HAP-1 (cell line): ENCODE measurements around the gene SNX17.

Experiments
- DNase-seq, 2 experiments: peaks; one replicate each; pipeline ENCODE4 v3.0.0-alpha.2; 2016 to 2020; ENCODE audit warnings: low spot score in 2 of 2
- H3K27me3 ChIP-seq: fragments of 250-450 bp; sonication (Bioruptor Pico); 2 replicates; pipeline ENCODE4 v1.5.1; 2020; ENCODE audit warnings: low read depth, mild to moderate bottlenecking, moderate library complexity
- H3K36me3 ChIP-seq: fragments of 250-450 bp; sonication (Bioruptor Pico); replicated peaks from 2 replicates; pipeline ENCODE4 v1.5.1; 2020; ENCODE audit warnings: mild to moderate bottlenecking
- H3K4me1 ChIP-seq: fragments of 250-450 bp; sonication (Bioruptor Pico); 2 replicates; pipeline ENCODE4 v1.5.1; 2020; ENCODE audit warnings: mild to moderate bottlenecking
- H3K4me3 ChIP-seq: fragments of 250-450 bp; sonication (Bioruptor Pico); 2 replicates; pipeline ENCODE4 v1.5.1; 2020; ENCODE audit warnings: mild to moderate bottlenecking, moderate library complexity
- H3K9me3 ChIP-seq: fragments of 250-450 bp; sonication (Bioruptor Pico); 2 replicates; pipeline ENCODE4 v1.5.1; 2020; ENCODE audit warnings: mild to moderate bottlenecking, moderate library complexity
- in situ Hi-C: fragments of 300-500 bp; cut with MboI; formaldehyde crosslinking; loops from 3 replicates; pipeline ENCODE4 v1.14.3; 2020; ENCODE audit warnings: low sequenced_read_pairs, inconsistent platforms, mixed read lengths

The SNX17 gene, protein sequence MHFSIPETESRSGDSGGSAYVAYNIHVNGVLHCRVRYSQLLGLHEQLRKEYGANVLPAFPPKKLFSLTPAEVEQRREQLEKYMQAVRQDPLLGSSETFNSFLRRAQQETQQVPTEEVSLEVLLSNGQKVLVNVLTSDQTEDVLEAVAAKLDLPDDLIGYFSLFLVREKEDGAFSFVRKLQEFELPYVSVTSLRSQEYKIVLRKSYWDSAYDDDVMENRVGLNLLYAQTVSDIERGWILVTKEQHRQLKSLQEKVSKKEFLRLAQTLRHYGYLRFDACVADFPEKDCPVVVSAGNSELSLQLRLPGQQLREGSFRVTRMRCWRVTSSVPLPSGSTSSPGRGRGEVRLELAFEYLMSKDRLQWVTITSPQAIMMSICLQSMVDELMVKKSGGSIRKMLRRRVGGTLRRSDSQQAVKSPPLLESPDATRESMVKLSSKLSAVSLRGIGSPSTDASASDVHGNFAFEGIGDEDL

DNA sequence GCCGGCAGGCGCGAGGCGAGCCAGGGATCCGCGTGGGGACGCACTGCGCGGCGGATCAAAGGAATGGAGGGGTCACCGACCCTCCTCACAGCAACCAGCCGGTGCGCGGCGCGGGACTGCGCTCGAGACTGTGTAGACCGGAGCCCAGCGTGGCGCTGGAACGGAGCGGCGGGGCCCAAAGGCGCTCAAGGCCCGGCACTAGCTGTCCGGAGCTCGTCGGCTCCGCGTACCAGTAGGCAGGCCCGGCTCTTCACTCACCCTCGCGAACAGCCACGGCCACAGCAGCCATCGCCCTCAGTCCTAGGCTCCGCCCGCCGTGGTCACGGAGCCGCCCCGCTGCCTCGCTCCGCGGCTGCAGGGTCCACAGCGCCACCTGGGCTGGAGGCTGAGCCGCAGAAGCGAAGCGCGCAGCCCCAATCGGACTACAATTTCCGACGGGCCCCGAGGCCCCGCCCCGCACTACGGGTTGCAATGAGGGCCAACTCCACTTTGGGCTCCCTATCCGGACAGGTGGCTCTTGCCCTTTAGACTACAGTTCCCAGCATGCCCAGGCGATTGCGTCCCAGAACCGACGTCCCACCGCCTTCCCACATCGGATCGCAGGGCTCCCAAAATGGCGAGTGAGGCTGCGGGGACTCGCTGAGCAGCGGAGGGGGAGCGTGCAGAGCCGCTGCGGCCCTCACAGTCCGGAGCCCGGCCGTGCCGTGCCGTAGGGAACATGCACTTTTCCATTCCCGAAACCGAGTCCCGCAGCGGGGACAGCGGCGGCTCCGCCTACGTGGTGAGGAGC is at the start of gene SNX17, which contains the start of gene EIF2B4:
TSS of gene SNX17 (plus strand) at position 591 of the 790 bp plus-strand sequence. CDS start at position 719, 128 bp downstream.
TSS of gene EIF2B4 (minus strand) at position 313 of the 790 bp plus-strand sequence. CDS start at position 289, 24 bp downstream.
- Histone ChIP-seq H3K4me1 (peaks cover 10% of the 10 kb centered on the region), H3K27me3 (no peaks in the 10 kb centered on the region), H3K9me3 (no peaks in the 10 kb centered on the region), H3K4me3 (peak within 1 kb of the TSS; percentile 98), H3K36me3 (peaks cover 71% of the 10 kb centered on the region)
- in situ Hi-C loops, result no loop called here
- DNase-seq, result peak; percentile 97 to 99

DNA sequence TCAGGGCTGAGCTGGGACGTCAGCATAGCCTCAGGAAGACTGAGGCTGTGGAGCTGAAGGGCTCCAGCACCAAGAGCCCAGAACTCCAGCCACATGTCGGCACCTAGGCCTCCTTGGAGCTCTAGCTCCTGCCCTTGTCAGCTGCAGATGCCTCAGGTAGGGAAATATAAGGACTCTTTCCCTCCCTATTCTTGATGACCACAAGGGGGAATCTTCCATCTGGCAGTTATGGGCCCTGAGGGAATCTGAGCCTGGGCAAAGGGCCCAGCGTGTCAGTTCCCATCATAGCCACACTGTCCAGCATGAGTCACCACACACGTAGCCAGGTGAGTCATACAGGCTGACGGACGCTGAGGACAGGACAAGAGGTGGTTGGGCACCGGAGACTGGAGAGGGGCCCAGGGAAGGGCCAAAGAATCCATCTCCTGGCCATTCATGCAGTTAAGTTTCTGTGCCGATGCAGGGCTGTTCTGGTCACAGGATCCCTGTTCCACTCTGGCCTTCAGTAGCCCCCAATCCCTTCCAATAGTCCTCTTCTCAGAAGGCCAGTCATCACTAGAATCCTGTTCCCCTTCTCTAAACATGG is 49.4 kb upstream of the SNX17 start:
- no peak overlapping the region; the same call in 1 of the 2 replicates for H3K4me3 ChIP-seq

DNA sequence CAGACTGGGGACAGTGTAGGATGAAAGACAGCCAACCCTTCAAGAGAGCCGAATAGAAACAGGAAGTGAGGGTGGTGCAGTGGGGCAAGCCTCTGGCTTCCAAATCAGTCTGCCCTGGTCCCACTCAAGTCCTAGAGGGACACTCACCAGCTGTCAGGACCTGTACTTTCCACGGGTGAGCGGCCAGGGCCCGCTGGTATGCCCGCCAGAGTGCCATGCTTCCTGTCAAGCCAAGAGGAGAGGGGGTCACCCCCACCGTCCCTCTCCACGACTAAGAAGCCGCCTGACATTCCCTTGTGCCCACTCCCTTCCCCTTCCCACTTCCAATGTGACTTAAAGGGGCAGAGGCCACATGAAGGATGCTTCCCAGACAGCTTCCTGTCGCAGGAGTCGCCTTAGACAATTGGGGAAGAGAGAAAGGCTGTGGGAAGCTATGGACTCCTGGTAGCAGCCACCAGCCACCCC is 48.1 kb upstream of the SNX17 start:
- Histone ChIP-seq H3K36me3 (peaks cover 28% of the 10 kb centered on the region), H3K27me3 (no peaks in the 10 kb centered on the region), H3K9me3 (no peaks in the 10 kb centered on the region), H3K4me3 (peak overlapping the region; percentile 70), H3K4me1 (peaks cover 18% of the 10 kb centered on the region)
- in situ Hi-C loops, result no loop called here
- DNase-seq, result no peak

More for the DNA sequence above, 49.4 kb upstream of the SNX17 start:
- H3K36me3 ChIP-seq, result peaks cover 15% of the 10 kb centered on the region
- peaks cover 18% of the 10 kb centered on the region for H3K4me1 ChIP-seq
- in situ Hi-C loops, result no loop called here
- DNase-seq, result peak in 1 of 2 experiments; percentile 50
- no peaks in the 10 kb centered on the region for H3K9me3 ChIP-seq
- H3K27me3 ChIP-seq, result no peaks in the 10 kb centered on the region

DNA sequence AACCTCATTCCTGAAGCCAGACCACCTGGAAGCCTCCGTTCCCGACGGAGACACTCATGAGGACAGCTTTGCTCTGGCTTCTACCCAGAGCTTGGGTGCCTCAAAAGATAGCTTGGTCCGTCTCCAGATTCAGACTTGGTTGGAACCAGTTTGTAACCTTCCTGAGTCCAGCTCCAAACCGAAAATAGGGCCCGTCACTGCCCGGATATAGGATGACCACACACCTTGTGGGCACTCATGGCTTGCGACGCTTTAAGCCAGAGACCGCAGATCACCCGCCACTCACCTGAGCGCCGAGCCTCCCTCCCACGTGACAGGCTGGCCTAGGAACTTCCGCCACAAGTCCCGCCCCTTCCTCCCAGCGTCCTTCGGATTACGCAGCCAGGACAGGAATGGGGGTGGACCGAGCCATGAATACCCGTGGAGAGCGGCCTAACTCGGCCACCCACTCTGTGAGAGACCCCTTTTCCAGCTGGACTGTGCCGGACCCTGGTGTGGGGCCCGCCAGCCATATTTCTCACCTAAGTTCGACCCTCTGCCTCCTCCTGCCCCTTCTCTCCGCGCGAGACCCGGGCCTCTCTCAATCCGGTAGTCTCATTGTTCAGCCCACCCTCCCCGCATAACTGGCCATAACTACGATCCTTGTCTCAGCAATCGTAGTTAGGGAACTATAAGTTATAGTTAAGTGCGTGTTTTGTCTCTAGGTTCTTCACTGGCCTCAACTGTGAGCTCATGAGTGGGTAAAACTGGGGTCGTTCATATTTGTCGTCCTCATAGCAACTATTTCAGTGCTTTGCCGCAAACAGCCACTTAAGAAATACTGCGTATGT is 47.4 kb upstream of the SNX17 start, which contains the start of gene MPV17:
TSS of gene MPV17 (minus strand) at position 332 of the 830 bp plus-strand sequence. CDS start 580 bp downstream, outside the sequence.
- H3K36me3 ChIP-seq, result peaks cover 33% of the 10 kb centered on the region
- H3K4me1 ChIP-seq, result peaks cover 18% of the 10 kb centered on the region
- in situ Hi-C loops, result no loop called here
- H3K9me3 ChIP-seq, result no peaks in the 10 kb centered on the region
- H3K4me3 ChIP-seq, result peak within 1 kb of the TSS; percentile 70
- DNase-seq, result peak; percentile 88 to 96
- no peaks in the 10 kb centered on the region for H3K27me3 ChIP-seq

DNA sequence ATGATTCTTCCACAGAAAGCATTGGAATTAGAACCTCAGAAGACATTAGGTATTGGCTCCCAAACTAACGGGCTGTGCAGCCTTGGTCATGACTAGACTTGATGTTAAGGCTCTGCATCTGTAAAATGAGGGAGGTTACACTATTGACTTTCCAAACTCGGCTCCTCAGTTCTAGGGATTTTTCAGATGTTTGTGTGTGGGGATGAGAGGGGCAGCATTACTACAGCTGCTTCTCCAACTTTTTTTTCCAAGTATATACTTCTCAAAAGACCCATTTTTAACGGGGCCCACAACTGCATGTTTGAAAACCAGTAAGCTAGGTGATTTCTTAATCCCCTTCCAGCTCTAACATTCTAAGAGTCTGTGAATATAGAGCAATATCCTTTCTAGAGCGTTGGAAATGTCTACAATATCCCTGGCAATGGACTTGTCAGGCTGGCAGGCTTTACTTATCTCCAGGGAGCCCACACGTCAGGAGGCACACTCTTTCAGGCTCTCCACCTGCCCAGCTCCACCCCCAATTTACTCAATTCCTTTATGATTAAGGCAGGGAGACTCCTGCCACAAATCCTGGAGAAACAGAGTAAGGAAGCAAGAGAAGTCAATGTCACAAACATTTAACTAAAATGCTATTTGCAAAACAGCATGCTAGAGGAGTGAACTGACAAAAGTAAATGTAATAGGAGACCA is 46.7 kb upstream of the SNX17 start:
- H3K27me3 ChIP-seq, result no peaks in the 10 kb centered on the region
- H3K4me1 ChIP-seq, result peaks cover 18% of the 10 kb centered on the region
- peak overlapping the region; percentile 70 for H3K4me3 ChIP-seq
- no peak for DNase-seq
- H3K36me3 ChIP-seq, result peaks cover 40% of the 10 kb centered on the region
- H3K9me3 ChIP-seq, result no peaks in the 10 kb centered on the region
- in situ Hi-C loops, result no loop called here

DNA sequence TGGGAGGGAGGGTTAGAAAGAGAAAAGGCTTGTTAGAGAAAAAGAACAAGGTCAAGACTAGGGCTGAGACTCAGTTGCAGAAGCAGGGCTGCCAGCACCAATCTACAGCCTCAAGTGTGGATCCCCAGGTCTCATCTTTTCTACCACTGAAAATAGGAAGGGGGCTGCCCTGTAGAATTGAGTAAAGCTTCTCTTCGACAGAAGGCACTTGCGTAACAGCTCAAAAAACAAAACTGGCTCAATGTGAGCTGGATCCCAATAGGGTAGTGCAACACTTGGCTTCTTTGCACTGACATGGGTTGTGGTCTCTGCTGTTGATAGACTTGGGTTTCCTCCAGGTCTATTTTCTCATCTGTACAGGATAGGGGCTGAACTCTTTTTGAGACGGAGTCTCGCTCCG is 45.7 kb upstream of the SNX17 start:
- Histone ChIP-seq H3K27me3 (no peaks in the 10 kb centered on the region), H3K4me3 (no peak overlapping the region), H3K4me1 (peaks cover 18% of the 10 kb centered on the region), H3K36me3 (peaks cover 48% of the 10 kb centered on the region), H3K9me3 (no peaks in the 10 kb centered on the region)
- in situ Hi-C loops, result no loop called here
- DNase-seq, result no peak

DNA sequence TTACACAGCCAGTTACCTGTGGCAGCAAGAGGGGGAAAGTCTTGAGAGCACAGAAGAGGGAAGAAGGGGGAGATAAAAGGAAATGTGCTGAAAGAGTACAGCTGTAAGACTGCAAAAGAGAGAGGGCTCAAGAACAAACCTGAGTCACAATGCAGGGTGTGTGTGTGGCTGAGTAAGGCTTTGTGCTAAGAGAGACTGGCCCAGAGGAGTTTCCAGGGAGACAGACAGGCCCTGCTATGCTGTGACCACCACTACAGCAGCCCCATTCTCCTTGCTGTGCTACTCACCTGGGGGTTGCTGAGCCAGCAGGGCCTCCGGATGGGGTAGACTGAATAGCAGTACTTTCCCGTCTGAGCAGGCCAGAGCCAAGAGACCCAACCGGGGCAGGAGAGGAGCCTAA is 35.1 kb upstream of the SNX17 start:
- in situ Hi-C loops, result no loop called here
- Histone ChIP-seq H3K4me1 (no peaks in the 10 kb centered on the region), H3K9me3 (no peaks in the 10 kb centered on the region), H3K36me3 (peaks cover 72% of the 10 kb centered on the region), H3K27me3 (no peaks in the 10 kb centered on the region), H3K4me3 (no peak overlapping the region)
- no peak for DNase-seq

DNA sequence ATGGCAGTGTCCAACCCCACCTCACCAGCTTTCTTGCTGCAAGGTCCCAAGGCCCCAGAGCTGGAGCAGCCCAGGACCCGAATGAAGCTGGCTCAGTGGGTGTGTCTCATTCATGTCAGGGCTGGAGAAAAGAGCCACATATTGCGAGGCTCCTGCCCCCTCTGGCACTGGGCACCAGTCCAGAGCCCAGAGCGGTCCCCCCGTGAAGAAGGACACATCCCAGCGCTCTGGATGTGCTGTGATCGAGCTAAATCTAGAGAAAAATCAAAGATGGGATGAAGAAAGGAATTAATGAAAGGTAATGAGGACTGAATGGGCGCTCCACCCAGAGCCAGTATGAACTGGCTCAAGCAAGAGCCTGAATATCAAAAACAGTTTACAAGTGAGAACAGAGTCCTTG is 34.2 kb upstream of the SNX17 start:
- Histone ChIP-seq H3K4me1 (no peaks in the 10 kb centered on the region), H3K9me3 (no peaks in the 10 kb centered on the region), H3K27me3 (no peaks in the 10 kb centered on the region), H3K36me3 (peaks cover 72% of the 10 kb centered on the region), H3K4me3 (no peak overlapping the region)
- in situ Hi-C loops, result no loop called here
- DNase-seq, result no peak

DNA sequence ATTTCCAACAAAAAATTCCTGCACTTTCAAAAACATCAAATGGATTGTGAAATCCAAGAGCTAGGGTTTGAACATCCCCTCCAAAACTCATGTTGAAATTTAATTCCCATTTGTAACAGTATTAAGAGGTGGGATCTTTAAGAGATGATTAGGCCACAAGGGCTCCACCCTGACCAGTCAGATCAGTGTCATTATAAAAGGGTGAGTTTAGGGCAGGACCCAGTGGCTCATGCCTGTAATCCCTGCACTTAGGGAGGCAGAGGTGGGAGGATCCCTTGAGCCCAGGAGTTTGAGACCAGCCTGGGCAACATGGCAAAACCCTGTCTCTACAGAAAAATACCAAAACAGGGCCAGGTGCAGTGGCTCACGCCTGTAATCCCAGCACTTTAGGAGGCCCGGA is 22.8 kb upstream of the SNX17 start:
- in situ Hi-C loops, result no loop called here
- Histone ChIP-seq H3K4me3 (no peak overlapping the region), H3K4me1 (peaks cover under 1% of the 10 kb centered on the region; the same call in 1 of the 2 replicates), H3K27me3 (no peaks in the 10 kb centered on the region), H3K9me3 (no peaks in the 10 kb centered on the region), H3K36me3 (peaks cover 25% of the 10 kb centered on the region)
- DNase-seq, result no peak

DNA sequence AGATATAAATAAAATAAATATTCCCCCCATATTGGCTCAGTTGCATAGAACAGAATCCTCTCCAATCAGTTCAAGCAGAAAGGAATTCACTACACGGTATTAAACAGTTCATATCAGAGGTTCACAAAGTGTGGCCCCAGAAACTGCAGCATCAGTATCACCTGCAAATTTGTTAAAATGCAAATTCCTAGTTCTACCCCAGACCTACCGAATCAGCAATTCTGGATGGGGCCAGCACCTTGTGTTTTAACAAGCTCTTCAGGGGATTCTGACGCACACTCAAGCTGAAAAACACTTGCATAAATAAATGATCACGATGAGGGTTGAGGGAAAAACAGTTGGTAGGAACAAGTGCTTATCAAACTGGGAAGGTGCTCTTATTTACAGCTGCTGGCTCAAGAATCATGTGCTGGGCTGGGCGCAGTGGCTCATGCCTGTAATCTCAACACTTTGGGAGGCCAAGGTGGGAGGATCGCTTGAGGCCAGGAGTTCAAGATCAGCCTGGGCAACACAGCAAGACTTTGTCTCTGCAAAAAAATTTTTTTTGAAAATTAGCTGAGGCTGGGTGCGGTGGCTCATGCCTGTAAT is 20.2 kb upstream of the SNX17 start:
- H3K9me3 ChIP-seq, result no peaks in the 10 kb centered on the region
- H3K4me1 ChIP-seq, result peaks cover 17% of the 10 kb centered on the region
- H3K4me3 ChIP-seq, result no peak overlapping the region
- DNase-seq, result no peak
- no peaks in the 10 kb centered on the region for H3K27me3 ChIP-seq
- peaks cover 11% of the 10 kb centered on the region; the same call in 1 of the 2 replicates for H3K36me3 ChIP-seq
- in situ Hi-C loops, result no loop called here

DNA sequence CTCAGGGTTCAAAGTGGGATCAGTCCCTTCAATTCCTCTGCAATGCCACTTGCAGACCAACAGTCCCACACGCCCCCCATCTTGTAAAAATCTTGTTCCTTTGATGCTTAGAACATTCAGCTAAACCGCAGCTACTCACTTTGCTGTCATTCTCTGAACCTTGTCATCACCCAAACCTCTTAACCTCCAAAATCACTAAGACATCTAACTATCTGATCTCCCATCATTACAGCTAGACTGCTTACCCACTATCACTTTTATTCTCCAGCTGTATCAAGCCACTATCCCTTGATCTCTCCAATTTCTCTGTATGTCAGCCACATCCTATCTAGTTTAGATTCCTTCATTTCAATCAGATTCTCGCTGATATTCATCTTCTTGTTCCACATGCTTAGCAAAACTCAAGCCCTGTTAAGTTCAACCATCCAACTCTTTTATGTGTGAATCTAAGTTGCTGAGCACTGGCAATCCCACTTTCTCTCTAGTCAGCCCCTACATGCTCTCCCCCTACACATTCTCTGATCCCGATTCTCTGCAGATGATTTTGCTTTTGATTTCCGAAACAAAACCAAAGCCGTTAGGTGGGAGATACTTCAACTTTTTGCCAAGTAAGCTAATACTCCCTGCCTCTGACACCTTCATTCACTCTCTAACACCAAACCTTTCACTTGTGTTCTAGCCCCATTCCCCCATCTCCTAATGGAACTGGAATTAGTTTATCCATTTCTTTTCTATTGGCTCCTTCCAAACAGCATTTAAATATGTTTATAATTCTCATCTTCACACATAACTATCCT is 18.4 kb upstream of the SNX17 start:
- Histone ChIP-seq H3K27me3 (no peaks in the 10 kb centered on the region), H3K9me3 (no peaks in the 10 kb centered on the region), H3K4me1 (peaks cover 17% of the 10 kb centered on the region), H3K4me3 (no peak overlapping the region), H3K36me3 (peaks cover 14% of the 10 kb centered on the region; the same call in 1 of the 2 replicates)
- in situ Hi-C loops, result no loop called here
- no peak for DNase-seq
